GM18861 (cell line): Measurements from ENCODE around the gene CHID1.

Source experiments
- ATAC-seq: cut with Tn5 transposase; IDR thresholded peaks from one replicate; pipeline ENCODE4 v1.9.1; 2021; ENCODE audit not compliant: unreplicated experiment

The CHID1 gene

DNA sequence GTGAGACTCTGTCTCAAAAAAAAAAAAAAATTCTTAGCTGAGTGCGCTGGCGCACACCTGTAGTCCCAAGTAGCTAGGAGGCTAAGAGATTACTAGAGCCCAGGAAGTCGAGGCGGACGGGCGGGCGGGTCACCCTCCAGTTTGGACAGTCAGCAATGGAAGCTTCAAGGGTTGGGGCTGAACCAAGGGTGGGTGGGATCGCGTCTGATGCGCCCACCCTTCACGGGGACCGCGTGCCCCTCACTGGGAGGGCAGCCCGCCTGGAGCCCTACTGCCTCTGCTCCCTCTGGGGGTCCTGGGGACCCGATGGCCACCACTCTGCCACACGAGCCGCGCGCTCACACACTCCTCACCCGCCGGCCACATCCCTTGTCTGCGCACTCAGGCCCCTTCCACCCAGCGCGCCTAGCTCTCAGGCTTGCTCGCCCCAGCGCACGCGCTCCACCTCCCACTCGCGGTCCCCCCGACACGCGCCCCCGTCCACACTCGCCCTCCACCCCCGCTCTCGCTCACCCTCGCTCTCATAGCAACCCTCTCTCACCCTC, 494 bp downstream of the CHID1 start:
- no peak for ATAC-seq

DNA sequence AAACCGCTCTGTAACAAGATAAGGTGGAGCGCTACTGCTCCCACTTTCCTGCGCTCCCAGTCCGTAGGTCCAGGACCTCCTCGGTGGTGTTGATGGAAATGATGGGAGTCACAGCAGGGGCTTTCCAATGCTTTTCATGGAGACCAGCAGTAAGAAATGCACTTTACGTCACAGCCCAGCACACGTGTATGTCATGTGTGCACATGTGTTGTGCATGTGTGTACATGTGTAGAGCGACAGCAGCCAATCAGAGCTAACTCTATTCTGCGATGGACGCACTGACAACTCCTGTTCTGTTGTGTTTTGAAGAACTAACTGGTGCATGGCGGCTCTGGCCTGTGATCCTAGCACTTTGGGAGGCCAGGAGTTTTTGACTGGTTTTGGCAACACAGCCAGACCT, 1.2 kb downstream of the CHID1 start:
- ATAC-seq: no peak

DNA sequence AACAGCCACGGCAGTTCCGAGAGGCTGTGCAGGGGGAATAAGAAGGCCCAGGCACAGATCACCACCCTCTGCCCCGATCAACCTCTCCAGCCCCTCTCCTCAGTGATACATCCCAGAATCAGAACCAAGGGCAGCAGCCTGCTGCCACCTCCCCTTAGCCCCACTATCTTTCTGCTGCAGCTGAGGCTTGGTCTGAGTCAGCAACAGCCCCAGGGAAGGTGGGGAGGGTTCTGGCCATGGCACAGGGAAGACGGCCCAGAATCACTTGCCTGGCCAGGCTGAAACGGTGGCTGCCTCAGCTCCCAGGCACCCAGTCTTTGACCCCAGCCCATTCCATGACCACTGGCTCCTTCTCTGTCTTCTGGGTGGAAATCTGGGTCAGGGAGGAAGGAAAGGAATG, 2.3 kb downstream of the CHID1 start:
- ATAC-seq: no peak

DNA sequence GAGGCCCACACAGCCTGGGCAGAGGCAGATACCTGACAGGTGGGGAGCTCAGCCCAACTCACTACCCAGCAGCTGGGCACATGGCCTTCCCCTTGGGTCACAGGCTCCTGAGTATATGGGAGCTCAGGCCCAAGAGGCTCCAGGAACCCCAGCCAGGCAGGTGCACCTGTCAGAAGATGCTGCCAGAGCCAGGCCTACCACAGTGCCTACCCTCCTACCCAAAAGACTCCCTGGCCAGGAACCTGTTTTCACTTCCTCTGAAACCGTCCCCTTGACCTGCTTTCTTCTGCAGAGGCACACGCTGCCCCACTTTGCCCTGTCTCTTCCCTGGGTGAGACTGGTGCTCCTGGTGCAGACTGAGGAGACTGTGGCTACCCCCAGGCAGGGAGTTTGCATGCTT, 2.9 kb downstream of the CHID1 start:
- ATAC-seq: no peak

DNA sequence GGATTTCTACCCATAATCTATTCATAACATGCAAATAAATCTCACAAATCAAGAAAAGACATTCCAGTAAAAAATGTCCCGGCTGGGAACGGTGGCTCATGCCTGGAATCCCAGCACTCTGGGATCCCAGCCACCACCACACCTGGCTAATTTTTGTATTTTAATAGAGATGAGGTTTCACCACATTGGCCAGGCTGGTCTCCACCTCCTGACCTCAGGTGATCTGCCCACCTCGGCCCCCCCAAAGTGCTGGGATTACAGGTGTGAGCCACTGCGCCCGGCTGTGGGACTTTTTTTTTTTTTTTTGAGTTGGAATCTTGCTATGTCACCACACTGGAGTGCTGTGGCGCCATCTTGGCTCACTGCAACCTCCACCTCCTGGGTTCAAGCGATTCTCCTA, 4.7 kb downstream of the CHID1 start:
- ATAC-seq: no peak

DNA sequence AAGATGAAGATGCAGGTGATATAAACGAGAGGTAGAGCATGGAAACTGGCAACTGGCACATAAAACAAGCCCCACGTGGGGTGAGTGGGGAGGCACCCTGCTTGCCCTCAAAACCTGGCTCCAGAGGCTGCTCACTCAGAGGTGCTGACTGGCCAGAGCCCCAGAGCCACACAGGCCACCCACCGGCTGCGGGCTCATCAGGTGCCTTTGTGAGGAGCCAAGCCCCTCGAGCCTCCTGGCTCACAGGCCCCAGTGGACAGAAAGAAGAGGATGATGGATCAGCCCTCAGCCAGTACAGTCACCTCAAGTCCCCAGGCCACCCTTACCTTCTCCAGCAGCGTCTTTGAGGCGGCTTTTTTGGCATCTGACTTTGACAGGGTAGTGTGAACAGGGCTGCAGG, 6.2 kb downstream of the CHID1 start:
- ATAC-seq: no peak

DNA sequence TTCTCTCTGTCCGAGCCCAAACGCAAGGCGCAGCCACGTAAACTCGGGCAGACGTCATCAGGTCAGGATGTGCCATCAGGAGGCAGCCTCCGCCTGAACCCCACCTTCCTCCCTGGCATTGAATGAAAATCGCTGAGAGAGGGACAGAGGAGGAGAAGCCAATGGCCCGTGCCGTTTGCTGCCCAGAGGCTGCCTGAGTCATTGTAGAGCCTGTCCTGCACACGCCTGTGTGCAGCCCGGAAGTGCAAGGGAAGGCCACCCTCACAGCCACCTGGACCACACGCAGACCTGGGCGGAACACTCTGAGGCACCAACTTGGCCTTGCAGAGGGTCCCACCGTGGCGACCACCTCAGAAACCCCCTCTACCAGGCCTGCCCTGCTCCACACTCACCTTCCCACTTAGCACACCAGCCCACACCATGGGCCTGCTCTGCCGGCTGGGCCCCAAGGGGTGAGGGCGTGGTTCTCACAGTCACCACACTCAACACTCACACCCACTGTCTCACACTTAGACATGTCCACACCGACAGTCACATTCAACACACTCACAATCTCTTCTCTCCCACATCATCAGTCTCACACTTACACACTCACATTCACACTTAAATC, 9.1 kb downstream of the CHID1 start:
- ATAC-seq: no peak

DNA sequence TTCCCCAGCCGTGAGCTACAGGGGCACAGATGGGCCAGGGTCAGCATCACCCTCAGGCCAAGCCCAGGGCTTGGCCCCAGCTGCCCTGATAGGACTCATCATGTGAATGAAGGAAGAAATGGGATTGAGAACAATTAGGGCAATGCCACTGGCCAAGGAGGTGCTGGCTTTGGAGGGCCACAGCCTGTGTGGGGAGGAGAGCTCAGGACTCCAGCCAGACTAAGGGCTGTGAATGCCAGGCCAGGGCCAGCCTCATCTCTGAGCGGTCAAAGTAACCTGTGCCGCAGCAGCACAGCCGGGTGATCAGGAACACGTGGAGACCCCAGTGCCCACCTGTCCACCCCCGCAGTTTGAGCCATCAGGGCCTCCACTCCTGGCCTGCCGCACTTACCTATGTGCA, 10.1 kb downstream of the CHID1 start:
- ATAC-seq: no peak

DNA sequence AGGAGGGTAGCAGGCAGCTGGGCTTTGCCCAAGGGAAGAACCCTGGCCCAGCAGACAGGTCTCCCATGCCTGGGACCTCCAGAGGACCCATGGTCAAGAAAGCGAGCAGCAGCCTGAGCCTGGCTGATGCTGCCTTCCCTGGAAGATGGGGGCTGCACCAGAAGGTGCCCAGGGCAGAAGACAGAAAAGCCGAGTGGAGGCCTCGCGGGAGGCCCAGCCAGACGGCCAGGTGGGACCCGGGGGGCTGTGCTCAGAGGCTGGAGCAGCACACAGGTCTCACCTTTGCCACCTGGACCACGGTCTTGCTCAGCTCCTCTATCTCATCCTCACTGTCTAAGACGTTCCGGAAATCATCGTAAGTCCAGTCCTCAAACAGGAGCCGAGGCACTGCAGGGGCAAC, 10.9 kb downstream of the CHID1 start:
- no peak for ATAC-seq

DNA sequence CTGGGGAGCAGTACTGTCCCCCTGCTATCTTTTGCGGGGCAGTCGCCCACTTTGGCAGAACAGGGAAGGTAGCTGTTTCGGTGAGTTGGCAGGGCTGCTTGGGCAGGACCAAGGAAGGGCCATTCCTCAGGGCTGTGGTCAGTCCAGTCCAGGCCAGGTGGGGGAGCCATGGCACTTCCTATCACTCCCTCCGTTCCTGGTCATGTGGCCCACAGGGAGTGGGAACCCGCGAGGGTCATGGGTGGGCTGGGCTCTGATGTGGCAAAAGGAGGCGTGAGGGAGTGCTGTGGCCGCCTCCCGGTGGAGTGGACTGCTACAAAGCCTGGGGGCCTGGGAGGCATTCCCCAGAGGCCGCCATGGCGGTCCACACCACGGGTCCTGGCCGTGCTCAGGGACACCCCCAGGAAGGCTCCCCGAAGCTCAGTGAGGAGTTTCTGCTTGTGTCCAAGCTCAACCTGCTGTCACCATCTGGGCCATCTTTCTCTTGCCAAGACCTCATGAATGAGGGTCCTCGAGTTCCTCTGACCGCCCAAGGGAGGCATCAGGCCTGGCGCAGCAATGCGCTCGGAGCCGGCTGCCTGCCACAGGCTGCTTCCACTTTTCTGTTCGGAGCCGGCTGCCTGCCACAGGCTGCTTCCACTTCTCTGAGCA, 11.9 kb downstream of the CHID1 start:
- ATAC-seq: no peak

DNA sequence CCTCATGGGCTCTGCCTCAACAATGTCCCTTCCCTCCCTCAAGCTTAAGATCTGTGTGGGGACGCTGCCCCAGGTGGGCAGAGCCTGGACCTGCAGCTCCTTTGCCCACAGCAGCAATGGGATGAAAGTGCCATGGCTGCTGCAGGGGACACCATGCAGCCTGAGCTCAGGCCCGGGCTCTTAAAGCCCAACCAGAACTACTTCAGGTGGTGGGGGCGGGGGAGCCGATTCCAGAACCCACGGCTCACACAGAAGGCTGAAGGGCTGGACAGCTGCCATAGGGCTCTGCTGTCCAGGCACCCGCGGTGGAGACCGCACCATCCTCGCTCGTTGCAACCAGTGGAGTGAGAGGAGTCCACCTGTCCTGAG, 12.5 kb downstream of the CHID1 start:
- ATAC-seq: no peak

DNA sequence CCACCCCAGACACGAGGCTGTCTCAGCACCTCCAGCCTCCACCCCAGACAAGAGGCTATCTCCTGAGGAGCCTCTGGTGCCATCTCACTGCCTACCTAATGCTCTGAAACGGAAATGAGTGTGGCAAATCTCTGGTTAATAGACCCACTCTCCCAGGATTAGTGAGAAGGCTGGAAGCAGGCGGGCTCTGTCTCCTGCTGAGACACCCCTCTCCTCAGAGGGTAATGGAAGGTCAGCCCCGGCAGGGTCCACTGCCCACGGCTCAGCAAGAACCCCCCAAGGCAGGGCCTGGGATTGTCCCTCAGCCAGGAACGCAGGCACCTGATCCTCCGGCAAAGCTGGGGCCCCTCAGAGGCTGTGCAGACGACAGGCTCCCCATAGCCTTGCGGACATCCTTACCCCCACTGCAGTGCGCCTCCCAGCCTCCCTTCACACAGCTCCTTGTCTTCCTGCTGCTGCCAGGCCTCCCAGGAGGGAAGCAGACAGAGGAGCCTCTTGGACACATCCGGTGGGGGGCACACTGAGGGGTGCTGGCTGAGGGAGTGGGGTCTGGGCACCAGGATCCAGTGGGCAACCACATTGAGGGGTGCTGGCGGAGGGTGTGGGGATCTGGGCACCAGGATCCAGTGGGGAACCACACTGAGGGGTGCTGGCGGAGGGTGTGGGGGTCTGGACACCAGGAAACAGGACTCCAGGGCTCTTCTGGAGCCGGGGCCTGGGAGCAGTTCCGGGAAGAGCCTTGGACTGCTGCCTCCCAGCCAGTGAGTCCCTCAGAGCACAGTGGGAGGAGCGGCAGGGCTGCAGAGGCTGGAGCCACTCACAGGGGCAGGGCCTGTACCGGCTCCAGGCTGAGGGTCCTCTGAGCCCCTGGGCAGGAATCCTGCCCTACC, 13.1 kb downstream of the CHID1 start:
- no peak for ATAC-seq

DNA sequence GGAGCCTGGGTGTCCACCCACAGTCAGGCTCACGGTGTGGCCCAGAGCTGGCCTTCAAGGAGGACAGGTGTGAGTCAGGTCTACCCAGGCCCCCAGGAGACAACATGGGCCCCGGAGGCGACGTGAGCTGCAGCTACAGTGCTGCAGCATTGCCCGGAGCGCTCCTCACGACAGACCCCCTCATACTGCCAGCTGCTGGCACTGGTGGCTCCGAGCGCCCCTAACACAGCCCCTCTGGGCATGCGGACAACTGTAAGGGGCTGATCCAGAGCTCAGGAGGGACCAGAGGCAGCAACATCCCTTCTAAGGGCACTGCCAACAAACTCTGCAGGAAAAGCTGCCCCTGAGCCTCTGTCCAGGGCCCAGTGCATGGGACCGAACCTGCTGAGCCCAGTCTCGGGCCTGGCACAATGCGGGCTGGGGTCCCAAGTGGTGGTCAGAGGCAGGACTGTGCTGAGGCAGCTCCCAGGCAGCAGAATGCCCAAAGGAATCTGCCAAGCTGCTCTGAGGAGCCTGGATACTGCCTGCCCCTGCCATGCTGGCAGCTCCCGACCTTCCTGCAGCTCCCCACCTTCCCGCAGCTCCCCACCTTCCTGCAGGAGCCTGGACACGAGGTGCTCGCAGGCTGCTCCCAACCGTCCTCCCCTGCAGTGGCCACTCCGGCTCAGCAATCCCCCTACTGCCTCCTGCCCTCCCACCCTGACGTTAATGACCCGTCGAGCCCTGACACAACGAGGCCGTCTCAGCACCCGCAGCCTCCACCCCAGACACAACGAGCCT, 15.1 kb downstream of the CHID1 start:
- no peak for ATAC-seq

DNA sequence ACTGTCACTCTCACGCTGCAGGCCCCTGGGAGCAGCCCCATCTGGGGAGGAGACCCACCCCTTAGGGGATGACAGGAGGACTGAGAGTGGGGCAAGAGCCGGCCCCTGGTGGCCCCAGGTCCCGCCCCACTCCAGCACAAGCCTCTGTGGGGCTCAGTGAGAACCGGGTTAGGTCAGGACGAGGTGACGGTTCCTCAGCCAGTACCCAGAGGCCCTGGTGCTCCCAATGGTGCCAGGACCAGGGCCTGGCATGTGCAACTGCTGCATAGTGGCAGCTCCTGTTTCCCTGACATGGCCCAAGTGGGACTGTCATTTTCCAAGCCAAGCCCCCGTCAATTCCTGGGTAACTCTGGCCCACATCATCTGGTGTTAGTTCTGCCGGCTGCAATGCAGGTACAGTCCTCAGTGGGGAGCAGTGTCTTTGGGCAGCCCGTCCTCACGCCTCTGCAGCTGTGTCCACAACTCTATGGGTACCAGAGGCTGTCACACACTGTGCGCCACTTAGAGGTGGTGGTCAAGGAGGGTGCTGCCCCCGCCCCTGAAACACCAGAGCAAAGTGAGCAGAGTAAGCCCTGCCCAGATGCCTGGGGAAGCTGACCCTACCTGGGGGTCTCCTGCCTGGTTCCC, 15.9 kb downstream of the CHID1 start:
- ATAC-seq: no peak

DNA sequence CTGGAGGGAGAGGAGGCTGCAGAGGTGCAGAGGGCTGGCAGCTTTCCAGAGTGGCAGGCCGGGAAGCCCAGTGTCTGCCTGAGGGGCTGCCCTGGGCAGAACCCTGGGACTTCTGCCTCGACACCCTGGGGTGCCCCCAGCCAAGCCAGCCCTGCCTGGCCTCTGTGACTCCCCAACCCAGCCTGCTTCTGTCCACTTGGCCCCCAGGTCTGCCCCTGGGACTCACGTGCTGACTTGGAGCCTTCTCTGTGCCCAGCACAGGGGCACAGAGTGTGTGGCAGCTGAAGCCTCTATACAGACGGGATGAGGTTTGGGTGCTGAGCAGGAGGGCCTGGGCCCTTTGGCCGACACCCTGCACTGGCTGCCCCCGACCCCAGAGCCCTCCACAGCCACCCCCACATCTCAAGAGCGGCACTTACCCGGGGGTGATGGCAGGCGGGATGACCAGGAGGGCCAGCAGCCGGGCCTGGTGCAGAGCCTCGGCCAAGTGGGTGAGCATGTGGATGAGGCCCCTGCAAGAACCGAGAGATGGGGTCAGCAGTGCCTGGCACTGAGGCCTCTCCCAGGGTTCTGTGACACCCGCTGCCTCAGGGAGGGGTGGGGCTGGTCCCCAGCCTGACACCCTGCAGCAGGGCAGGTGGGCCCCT, 17.5 kb downstream of the CHID1 start:
- ATAC-seq: no peak

DNA sequence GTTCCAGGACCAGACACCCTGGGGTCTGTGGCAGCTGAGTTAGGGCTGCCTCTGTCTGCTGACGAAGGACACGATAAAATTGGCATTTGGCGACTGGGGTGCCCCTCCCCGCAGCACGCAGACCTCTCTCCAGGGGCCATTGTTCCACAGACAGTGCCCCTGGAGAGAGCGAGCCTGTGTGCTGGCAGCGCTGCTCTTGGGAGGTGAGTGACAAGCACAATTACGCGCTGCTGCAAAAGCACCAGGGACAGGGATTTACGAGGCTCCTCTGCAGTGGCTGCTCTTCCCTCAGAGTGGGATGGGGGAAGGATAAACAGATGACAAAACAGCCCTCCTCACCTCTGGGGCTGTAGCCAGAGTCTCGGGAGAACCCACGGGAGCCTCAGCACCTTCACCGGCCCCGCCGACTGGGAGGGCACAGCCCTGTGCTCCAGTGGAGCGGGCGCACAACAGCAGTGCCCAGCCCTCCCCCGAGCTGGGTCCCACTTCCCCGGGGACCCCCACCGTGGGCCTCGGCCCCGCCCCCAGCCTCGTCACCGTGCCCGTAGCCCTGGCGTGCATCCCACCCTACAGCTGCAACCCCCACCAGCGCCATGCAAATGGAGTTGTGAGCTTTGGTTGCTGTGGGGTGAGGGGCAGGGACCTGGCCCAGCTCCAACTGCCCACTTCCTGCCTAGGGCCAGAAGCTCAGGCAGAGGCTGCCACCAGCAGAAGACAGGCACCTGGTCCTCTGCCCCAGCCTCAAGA, 19.6 kb downstream of the CHID1 start:
- ATAC-seq: no peak

DNA sequence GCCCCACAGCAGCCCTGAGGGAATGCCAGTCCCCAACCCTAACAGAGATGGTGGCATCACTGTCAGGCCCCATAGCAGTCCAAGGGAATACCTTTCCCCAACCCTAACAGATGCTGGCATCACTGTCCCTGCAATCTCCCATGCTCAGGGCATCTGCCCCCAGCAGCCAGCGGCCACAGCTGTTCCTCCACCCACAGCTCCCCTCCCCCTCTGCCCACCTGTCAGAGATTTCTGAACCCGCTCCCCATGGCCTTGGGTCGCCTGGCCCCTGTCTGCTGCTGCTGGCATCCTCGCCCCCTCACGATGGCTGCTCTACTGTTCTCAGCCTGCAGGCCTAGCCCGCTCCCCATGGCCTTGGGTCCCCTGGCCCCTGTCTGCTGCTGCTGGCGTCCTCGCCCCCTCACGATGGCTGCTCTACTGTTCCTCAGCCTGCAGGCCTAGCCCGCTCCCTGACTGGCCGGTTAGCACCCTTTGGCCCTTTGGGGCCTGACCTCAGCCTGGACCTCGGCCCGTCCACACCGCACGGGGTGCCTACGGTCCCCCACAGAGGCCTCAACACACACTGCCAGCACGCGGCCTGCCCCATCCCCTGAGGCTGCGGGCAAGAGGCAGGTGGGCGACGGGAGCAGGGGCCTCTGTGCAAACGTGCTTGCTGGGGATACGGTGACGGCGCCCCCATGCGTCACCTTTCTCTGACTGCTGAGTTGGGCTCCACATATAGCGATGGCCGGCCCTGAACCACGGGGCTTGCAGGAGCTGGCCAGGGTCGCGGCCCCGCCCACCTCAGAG, 20.7 kb downstream of the CHID1 start:
- ATAC-seq: no peak

DNA sequence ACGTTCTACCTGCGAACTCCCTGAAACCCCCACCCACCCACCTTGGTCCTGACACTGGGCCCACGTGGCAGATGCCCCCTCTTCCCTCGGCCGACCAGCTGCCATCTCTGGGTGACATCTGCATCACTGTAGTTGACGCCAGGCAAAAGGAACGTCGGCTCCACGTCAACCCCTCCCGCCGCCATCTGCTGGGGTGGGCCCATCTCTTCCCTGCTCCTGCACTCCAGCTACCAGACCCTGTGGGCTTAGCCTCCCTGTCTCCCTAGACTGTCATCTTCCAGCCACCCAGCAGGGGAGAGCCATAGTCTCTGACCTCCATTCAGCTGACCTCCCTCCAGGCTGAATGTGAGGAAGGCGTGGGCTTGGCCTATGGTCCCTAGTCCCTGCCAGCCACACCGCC, 21.4 kb downstream of the CHID1 start:
- ATAC-seq: no peak
